Measurements from ENCODE around the gene COPZ2. TPM values are rescaled to one million over a fixed set of nuclear protein-coding genes. Genes with fewer than 3 reads are reported as not detected.

Gene COPZ2, protein sequence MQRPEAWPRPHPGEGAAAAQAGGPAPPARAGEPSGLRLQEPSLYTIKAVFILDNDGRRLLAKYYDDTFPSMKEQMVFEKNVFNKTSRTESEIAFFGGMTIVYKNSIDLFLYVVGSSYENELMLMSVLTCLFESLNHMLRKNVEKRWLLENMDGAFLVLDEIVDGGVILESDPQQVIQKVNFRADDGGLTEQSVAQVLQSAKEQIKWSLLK
- 50.5 and 62.9 TPM in 2 replicates for total RNA-seq

DNA sequence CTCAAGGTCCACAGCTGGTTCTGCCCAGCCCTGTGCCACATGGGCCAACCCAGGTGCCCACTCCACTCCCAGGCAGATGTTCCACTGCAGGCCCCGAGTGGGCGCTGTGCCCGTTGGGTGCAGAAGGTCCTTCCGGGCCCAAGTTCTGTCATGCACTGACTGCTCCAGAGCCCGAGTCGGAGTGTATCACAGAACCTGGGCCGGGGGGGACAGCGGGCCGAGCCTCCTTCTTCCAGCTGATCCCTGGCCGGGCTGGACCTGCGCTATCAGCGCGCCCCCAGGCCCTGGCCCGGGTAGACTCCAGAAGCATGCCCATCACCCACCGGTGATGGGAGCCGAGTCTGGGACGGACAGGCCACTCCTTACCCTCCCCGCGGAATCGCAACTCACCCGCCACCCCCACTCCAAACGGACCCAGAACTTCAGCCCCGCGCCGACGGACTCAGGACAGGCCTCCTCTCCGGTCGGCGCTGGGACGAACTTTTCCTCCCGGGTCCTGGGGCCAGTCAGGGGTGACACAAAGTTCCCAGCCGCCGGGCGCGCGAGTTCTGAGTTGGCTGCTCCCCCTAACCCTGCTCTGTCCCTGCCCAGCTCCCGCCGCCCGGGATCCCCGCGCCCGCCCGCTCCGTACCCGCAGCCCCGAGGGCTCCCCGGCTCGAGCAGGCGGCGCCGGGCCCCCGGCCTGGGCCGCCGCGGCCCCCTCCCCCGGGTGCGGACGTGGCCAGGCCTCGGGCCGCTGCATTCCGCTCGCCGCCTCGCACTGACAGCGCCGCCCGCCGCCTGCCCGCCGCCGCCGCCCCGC, at the start of gene COPZ2:
COPZ2 (minus strand) TSS at position 762 of the 802 bp plus-strand sequence; CDS start at position 742, 20 bp downstream.

DNA sequence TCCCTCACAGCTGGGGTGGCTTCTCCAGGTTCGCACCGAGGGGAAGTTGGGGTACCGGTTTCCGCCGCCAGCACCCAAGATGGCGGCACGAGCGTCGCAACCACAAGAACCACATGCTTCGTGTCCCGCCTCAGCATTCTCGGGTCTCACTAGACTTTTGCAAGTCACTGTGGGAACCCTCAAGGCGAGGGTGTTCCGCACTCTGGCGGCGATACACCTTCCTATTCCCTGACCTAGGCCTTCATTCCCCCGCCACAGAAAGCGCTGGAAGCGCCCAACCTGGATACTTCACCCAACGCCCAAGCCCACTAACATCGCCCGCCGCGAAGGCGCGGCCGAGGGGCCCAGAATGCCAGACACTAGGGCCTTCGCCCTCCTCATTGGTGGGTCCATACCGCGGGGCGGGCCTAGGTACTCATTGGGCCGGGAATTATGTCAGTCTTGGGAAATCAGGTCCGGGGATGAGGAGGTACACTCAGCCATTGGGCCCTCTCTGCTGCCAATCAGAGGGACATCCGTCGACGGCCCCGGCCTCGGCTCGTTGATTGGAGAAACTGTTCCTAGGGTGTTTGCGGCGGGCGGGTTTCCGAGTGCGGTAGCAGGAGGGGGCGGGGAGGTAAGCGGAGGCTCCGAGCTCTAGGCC, 10.3 kb upstream of the COPZ2 start, which contains the start of gene NFE2L1:
NFE2L1 (plus strand) TSS at position 619 of the 643 bp plus-strand sequence. CDS start 2,760 bp downstream, outside the sequence.

Other genes starting within 250 kb of the COPZ2 start
- 6.0 and 6.7 TPM in 2 replicates for gene OSBPL7, start 216.0 kb downstream of the COPZ2 start, total RNA-seq
- gene MRPL10, start 206.3 kb downstream of the COPZ2 start, total RNA-seq = 23.0 and 24.5 TPM in 2 replicates
- 0.10 and 0.20 TPM in 2 replicates for gene LRRC46, start 206.1 kb downstream of the COPZ2 start, total RNA-seq
- gene SCRN2, start 196.5 kb downstream of the COPZ2 start, total RNA-seq = 27.0 and 29.8 TPM in 2 replicates
- 0.07 and 0.23 TPM in 2 replicates for gene SP6, start 186.6 kb downstream of the COPZ2 start, total RNA-seq
- gene SP2, start 141.6 kb downstream of the COPZ2 start, total RNA-seq = 1.6 and 1.8 TPM in 2 replicates
- 22.6 and 25.1 TPM in 2 replicates for gene PNPO, start 96.2 kb downstream of the COPZ2 start, total RNA-seq
- gene PRR15L, start 79.9 kb downstream of the COPZ2 start, total RNA-seq = not detected in 2 replicates
- gene CDK5RAP3, start 66.7 kb downstream of the COPZ2 start, total RNA-seq = 69.5 and 106 TPM in 2 replicates
- 302 and 435 TPM in 2 replicates for gene NFE2L1, start 10.6 kb upstream of the COPZ2 start, total RNA-seq
- gene CBX1, start 63.7 kb upstream of the COPZ2 start, total RNA-seq = 34.4 and 34.9 TPM in 2 replicates
- 11.9 and 12.7 TPM in 2 replicates for gene SNX11, start 70.0 kb upstream of the COPZ2 start, total RNA-seq